GM06990 (cell line): ENCODE results near the gene TAF1B.

Source experiments
- DNase-seq: peaks from one replicate; pipeline ENCODE4 v3.0.0-alpha.2; 2011; ENCODE audit not compliant: insufficient read length; ENCODE audit errors: extremely low read depth
- H3K27me3 ChIP-seq: replicated peaks from 2 replicates; pipeline ENCODE4 v1.6.0; 2011; ENCODE audit warnings: low read length; ENCODE audit not compliant: control insufficient read depth, insufficient read depth
- H3K36me3 ChIP-seq: 2 replicates; pipeline ENCODE4 v1.5.1; 2011; ENCODE audit warnings: low read length; ENCODE audit not compliant: control insufficient read depth, insufficient read depth
- H3K4me3 ChIP-seq: replicated peaks from 2 replicates; pipeline ENCODE4 v1.5.1; 2011; ENCODE audit warnings: low read depth, mild to moderate bottlenecking, control low read depth, low read length
- CTCF ChIP-seq: IDR thresholded peaks from 2 replicates; pipeline ENCODE4 v1.5.1; 2011; ENCODE audit warnings: low read length, control low read depth, mild to moderate bottlenecking, inconsistent platforms; ENCODE audit not compliant: insufficient read depth, poor library complexity, severe bottlenecking

TAF1B gene

DNA sequence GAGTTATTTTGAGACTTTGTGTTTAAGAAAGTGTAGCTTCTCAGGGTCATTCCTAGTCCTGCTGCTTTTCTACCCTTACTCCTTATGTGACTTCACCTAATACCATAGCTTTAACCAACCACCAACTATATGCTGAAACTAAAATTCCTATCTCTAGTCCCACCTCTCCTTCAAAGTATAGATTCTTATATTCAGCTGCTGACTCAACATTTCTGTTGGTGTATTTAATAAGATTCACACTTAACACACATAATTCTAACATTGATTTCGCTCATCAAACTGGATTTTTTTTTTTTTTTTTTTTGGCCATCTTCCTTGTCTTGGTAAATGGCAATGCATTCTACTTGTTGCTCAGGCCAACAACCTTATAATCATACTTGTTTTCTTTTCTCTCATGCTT is 30.1 kb downstream of the TAF1B start:
- H3K36me3 ChIP-seq = no peaks in the 10 kb centered on the region; the same call in 1 of the 2 replicates
- H3K27me3 ChIP-seq = no peaks in the 10 kb centered on the region
- H3K4me3 ChIP-seq = no peak overlapping the region
- TF ChIP-seq CTCF = no peak
- no peak for DNase-seq

GRCh38 chr2:9877026-9877425 is 33.8 kb downstream of the TAF1B start:
- DNase-seq = no peak
- TF ChIP-seq CTCF = no peak
- Histone ChIP-seq H3K36me3 (peaks cover 2% of the 10 kb centered on the region), H3K4me3 (no peak overlapping the region), H3K27me3 (no peaks in the 10 kb centered on the region)

GRCh38 chr2:9877726-9878125 is 34.5 kb downstream of the TAF1B start:
- TF ChIP-seq CTCF = no peak
- Histone ChIP-seq H3K4me3 (no peak overlapping the region), H3K27me3 (no peaks in the 10 kb centered on the region), H3K36me3 (peaks cover 2% of the 10 kb centered on the region)
- no peak for DNase-seq

DNA sequence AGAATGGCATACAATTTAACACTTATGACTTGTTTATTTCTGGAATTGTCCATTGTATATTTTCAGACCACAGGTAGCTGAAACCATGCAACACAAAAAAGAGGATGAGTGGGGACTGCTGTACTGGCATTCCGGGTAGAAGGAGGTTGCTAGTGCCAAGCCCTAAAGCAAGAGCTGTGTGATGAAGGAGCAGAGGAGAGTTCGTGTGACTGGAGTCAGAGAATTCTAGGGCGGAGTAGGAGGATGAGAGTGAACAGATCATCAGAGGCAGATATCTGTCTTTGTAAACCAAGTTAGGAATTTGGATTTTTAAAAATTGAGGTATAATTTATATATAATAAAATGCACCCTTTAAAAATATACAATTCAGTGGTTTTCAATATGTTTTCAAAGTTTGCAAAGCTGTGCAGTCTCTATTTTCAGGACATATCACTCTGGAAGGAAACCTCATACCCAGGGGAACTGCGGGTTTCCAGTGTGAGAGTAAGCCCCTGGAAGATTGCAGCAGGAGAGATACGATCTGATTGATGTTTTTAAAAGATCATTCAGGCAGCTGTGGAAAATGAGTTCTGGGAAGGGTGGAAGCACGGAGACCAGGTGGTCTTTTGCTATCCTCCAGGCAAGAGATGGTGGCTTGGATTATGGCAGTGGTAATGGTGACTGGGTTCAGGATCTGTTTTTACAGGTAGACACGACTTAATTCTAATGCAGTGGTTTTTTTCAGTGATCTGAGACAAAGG is 36.4 kb downstream of the TAF1B start:
- peaks cover 4% of the 10 kb centered on the region for H3K36me3 ChIP-seq
- TF ChIP-seq CTCF = no peak
- no peak overlapping the region for H3K4me3 ChIP-seq
- no peak for DNase-seq
- H3K27me3 ChIP-seq = no peaks in the 10 kb centered on the region

DNA sequence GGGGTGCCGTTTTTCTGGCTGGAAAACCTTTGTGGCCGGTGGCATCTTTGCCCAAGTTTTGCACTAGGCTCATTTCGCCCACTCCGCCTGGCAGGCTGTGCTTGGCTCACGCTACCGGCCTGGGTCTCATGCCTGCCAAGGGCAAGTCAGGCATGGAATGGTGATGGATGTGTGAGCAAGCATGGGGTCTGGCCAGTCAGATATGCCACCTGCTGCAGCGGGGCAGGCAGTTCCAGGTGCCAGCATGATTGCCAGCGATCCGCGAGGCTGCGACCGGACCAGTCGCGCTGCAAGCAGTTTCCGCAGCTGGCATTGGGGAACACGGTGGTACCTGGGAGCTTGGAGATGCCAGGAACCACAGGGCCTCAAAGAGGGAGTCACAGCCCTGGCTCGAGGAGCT is 40.6 kb downstream of the TAF1B start:
- Histone ChIP-seq H3K4me3 (no peak overlapping the region), H3K36me3 (peaks cover 2% of the 10 kb centered on the region; the same call in 1 of the 2 replicates), H3K27me3 (no peaks in the 10 kb centered on the region)
- no peak for DNase-seq
- TF ChIP-seq CTCF = no peak
